Adrenal gland (tissue), 12 donors: ENCODE data around the gene LYRM7. TPM values are rescaled to one million over a fixed set of nuclear protein-coding genes. Genes with fewer than 3 reads are reported as not detected.
A peak's percentile ranks its signal among the peaks of the same experiment; 100 is the strongest.

Experiments used
- DNase-seq, 7 donors: peaks; one replicate each; pipeline ENCODE4 v3.0.0-alpha.2; 2019 to 2020
- H3K27ac ChIP-seq, 5 donors: fragments of 200-600 bp; sonication (generic) in 4 of 5; 1 replicate in 3 of 5; 2 replicates in 2 of 5; pipeline versions ENCODE4 v1.5.1 to v1.8.0; 2016 to 2020; ENCODE audit warnings: mild to moderate bottlenecking in 1 of 5
- H3K27me3 ChIP-seq: fragments of 200-600 bp; 2 replicates; pipeline ENCODE4 v1.8.0; 2021
- H3K36me3 ChIP-seq, 2 donors: fragments of 200-600 bp; replicated peaks in 1 of 2; 1 replicate in 1 of 2; 2 replicates in 1 of 2; pipeline versions ENCODE4 v1.5.1 to v1.8.0; 2018 to 2022
- H3K4me1 ChIP-seq, 2 donors: fragments of 200-600 bp; replicated peaks in 1 of 2; 1 replicate in 1 of 2; 2 replicates in 1 of 2; pipeline versions ENCODE4 v1.5.1 to v1.8.0; 2018 to 2021
- H3K4me3 ChIP-seq, 4 donors: fragments of 200-600 bp; sonication (generic) in 3 of 4; one replicate each; pipeline ENCODE4 v1.5.1; 2016 to 2018
- H3K9me3 ChIP-seq, 3 donors: fragments of 200-600 bp; sonication (generic) in 1 of 3; replicated peaks in 1 of 3; 1 replicate in 2 of 3; 2 replicates in 1 of 3; pipeline versions ENCODE4 v1.5.1 to v1.8.0; 2016 to 2021
- CTCF ChIP-seq, 6 experiments: fragments of 450-650 bp in 4 of 6; fragments of 200-600 bp in 2 of 6; sonication (generic) in 1 of 6; IDR thresholded peaks; 1 replicate in 5 of 6; 2 replicates in 1 of 6; pipeline versions ENCODE4 v1.5.1 to v1.8.0; 2016 to 2021; ENCODE audit warnings: antibody characterized with exemption in 6 of 6, mild to moderate bottlenecking in 2 of 6, moderate library complexity in 1 of 6
- POLR2A ChIP-seq, 2 donors: fragments of 450-650 bp; IDR thresholded peaks; one replicate each; pipeline ENCODE4 v1.6.1; 2017; ENCODE audit warnings: antibody characterized with exemption in 2 of 2, mild to moderate bottlenecking in 2 of 2, moderate library complexity in 1 of 2
- WGBS, 4 donors: extraction: QIAGEN DNeasy Blood & Tissue Kit in 2 of 4; methylation state at CpG; one replicate each; pipeline versions ENCODE4 v1.1.5 to v1.1.7; 2013 to 2017; 5-methylcytosine and 5-hydroxymethylcytosine counted together
- intact Hi-C, 2 donors: fragments of 100-400 bp; cut with DNase I; formaldehyde crosslinking; loops; one replicate each; pipeline versions ENCODE4 v1.14.1 to v1.15.0; 2022 to 2023
- polyA plus RNA-seq, 3 donors: library from polyadenylated mRNA; stranded (reverse); fragments of 200-250 nt in 2 of 3; fragments of 350-450 nt in 1 of 3; fragmentation: Illumina TruSeq in 1 of 3; extraction: RNeasy Lipid Tissue Mini Kit (QIAGEN cat#74804) in 1 of 3; gene quantifications; one replicate each; pipeline ENCODE4 v1.2.3, GENCODE V29; 2013 to 2014
- total RNA-seq, 9 donors: library from RNA; depleted of rRNA in 4 of 9; stranded (reverse); fragments of >200 nt in 4 of 9; fragments of 120-200 nt in 1 of 9; fragmentation: NEBNext Ultra II Directional in 1 of 9; extraction: Animal tissue kit (Norgen Biotek cat#: 25700) in 1 of 9; gene quantifications; one replicate each; pipeline versions ENCODE4 v1.1.0 to v1.2.4, GENCODE V29; 2013 to 2023
- donor health status: healthy with polysubstance abuse.
- donor health status: Bipolar disorder and iron deficiency.
- donor health status: DM: yes; HTN: yes; CAD: no.
- donor health status: DM: no; HTN: no; CAD: no.
- donor health status: DM: no; HTN: no; CAD: no.
- donor health status: DM: yes; HTN: yes; CAD: no.

LYRM7 gene
- total and polyA plus RNA-seq, 12 donors, result 2.0 to 14.5 (median 10.6) TPM

- TF ChIP-seq CTCF (IDR thresholded peaks at IDR 0.05), result no peak
- TF ChIP-seq POLR2A (IDR thresholded peaks at IDR 0.05), result no peak
- Histone ChIP-seq H3K27me3 (no peaks in the 10 kb centered on the region), H3K36me3 (no peaks in the 10 kb centered on the region), H3K9me3 (no peaks in the 10 kb centered on the region), H3K4me3 (no peak overlapping the region), H3K27ac (no peak overlapping the region), H3K4me1 (no peaks in the 10 kb centered on the region)
- intact Hi-C loops, result no loop called here
- DNase-seq, result peak in 1 of 7 donors; percentile 3
- WGBS, 4 donors, result 76 to 87% (median 80%) methylated on average over 2 of the region's 2 CpGs
These were observed 56.2 kb downstream of the LYRM7 start for GRCh38 chr5:131226899-131227298.

GRCh38 chr5:131228646-131229045 is 57.9 kb downstream of the LYRM7 start:
- no peak for DNase-seq
- intact Hi-C loops, result no loop called here
- Histone ChIP-seq H3K27ac (no peak overlapping the region), H3K4me3 (no peak overlapping the region), H3K9me3 (no peaks in the 10 kb centered on the region), H3K27me3 (no peaks in the 10 kb centered on the region), H3K4me1 (no peaks in the 10 kb centered on the region), H3K36me3 (no peaks in the 10 kb centered on the region)
- TF ChIP-seq CTCF (IDR thresholded peaks at IDR 0.05) (no peak), POLR2A (IDR thresholded peaks at IDR 0.05) (no peak)
- WGBS, 4 donors, result 50 to 88% (median 79%) methylated on average over 1 of the region's 1 CpG

GRCh38 chr5:131229623-131230022 is 58.9 kb downstream of the LYRM7 start:
- Histone ChIP-seq H3K9me3 (no peaks in the 10 kb centered on the region), H3K4me1 (no peaks in the 10 kb centered on the region), H3K4me3 (no peak overlapping the region), H3K27ac (no peak overlapping the region), H3K36me3 (no peaks in the 10 kb centered on the region), H3K27me3 (no peaks in the 10 kb centered on the region)
- intact Hi-C loops, result no loop called here
- 88 to 96% (median 89%) methylated on average over 4 of the region's 4 CpGs for WGBS, 4 donors
- no peak for TF ChIP-seq CTCF (IDR thresholded peaks at IDR 0.05)
- TF ChIP-seq POLR2A (IDR thresholded peaks at IDR 0.05), result no peak
- DNase-seq, result no peak

GRCh38 chr5:131230406-131230805 is 59.7 kb downstream of the LYRM7 start:
- Histone ChIP-seq H3K4me1 (no peaks in the 10 kb centered on the region), H3K4me3 (no peak overlapping the region), H3K9me3 (no peaks in the 10 kb centered on the region), H3K27me3 (no peaks in the 10 kb centered on the region), H3K27ac (no peak overlapping the region), H3K36me3 (no peaks in the 10 kb centered on the region)
- TF ChIP-seq POLR2A (IDR thresholded peaks at IDR 0.05) (no peak), CTCF (IDR thresholded peaks at IDR 0.05) (no peak)
- 83 to 86% (median 85%) methylated on average over 5 of the region's 5 CpGs for WGBS, 4 donors
- no peak for DNase-seq
- intact Hi-C loops, result no loop called here
